Suppressor macrophage (primary cell): ENCODE data around the gene SMIM26.
A peak's percentile ranks its signal among the peaks of the same experiment; 100 is the strongest.

Experiments
- DNase-seq, 4 experiments: peaks; one replicate each; pipeline ENCODE4 v3.0.0-alpha.2; 2020 to 2022

SMIM26 gene

GRCh38 chr20:18585134-18585533 lies 17.9 kb downstream of the SMIM26 start:
- peak; percentile 26 to 66 (median 61) for DNase-seq

- DNase-seq = peak; percentile 94 to 98 (median 96)
These were observed 20.7 kb downstream of the SMIM26 start, which contains the start of gene DTD1 for GRCh38 chr20:18587665-18588573. TSS of gene DTD1 (plus strand) at chr20:18588054. CDS start at chr20:18588073, 19 bp downstream.

- DNase-seq = peak in 1 of 4 experiments; percentile 9
These were observed 21.3 kb downstream of the SMIM26 start for GRCh38 chr20:18588574-18588933.

- DNase-seq = no peak
These were observed 22.9 kb downstream of the SMIM26 start for GRCh38 chr20:18589941-18590674.

- no peak for DNase-seq
These were observed 29.0 kb downstream of the SMIM26 start for GRCh38 chr20:18596270-18596669.

- no peak for DNase-seq
These were observed 42.5 kb downstream of the SMIM26 start for GRCh38 chr20:18609741-18610140.

- peak in 3 of 4 experiments; percentile 8 to 35 (median 9) for DNase-seq
These were observed 44.3 kb downstream of the SMIM26 start for GRCh38 chr20:18611492-18611891.

GRCh38 chr20:18613553-18613952 lies 46.3 kb downstream of the SMIM26 start:
- DNase-seq = no peak

GRCh38 chr20:18614244-18614643 lies 47.0 kb downstream of the SMIM26 start:
- no peak for DNase-seq

GRCh38 chr20:18615020-18615650 lies 47.9 kb downstream of the SMIM26 start:
- DNase-seq = no peak
